PC-3 (cell line): Measurements from ENCODE around the gene MCTS1. TPM values are rescaled to one million over a fixed set of nuclear protein-coding genes. Genes with fewer than 3 reads are reported as not detected.

Experiments used
- ATAC-seq: fragments of 200-7000 bp; cut with Tn5 transposase; 2 replicates; pipeline ENCODE4 v1.9.1; 2020; ENCODE audit warnings: mild to moderate bottlenecking, moderate library complexity
- BruUV-seq: library from RNA; stranded (reverse); fragments of 400-500 nt; replicated peaks from 2 replicates; lab custom pipeline; 2021; lab: Mats Ljungman, UMichigan
- CTCF ChIA-PET: fragments of 300-600 bp; sonication (Branson Sonifier 250); formaldehyde crosslinking; loops from one replicate; lab custom pipeline; 2022; ENCODE audit warnings: antibody characterized with exemption; lab: Charles Lee
- POLR2A ChIA-PET: fragments of 300-600 bp; sonication (Branson Sonifier 250); formaldehyde crosslinking; loops from one replicate; lab custom pipeline; 2022; ENCODE audit warnings: antibody characterized with exemption; ENCODE audit not compliant: unreplicated experiment; lab: Charles Lee
- DNase-seq: peaks from one replicate; pipeline ENCODE4 v3.0.0-alpha.2; 2015
- H2AFZ ChIP-seq: fragments of 300-600 bp; sonication (generic); 2 replicates; pipeline ENCODE4 v1.6.0; 2016; ENCODE audit warnings: antibody characterized with exemption, low read length
- H3F3A ChIP-seq: fragments of 300-600 bp; sonication (generic); one replicate; pipeline ENCODE4 v1.6.0; 2017; ENCODE audit warnings: antibody characterized with exemption, low read length, control low read depth, mild to moderate bottlenecking; ENCODE audit not compliant: unreplicated experiment
- H3K27ac ChIP-seq: fragments of 300-600 bp; sonication (generic); 2 replicates; pipeline ENCODE4 v1.5.1; 2016; ENCODE audit warnings: mild to moderate bottlenecking, low read length
- H3K27me3 ChIP-seq: fragments of 300-600 bp; sonication (generic); 2 replicates; pipeline ENCODE4 v1.6.1; 2016; ENCODE audit warnings: low read length, mixed read lengths
- H3K36me3 ChIP-seq: fragments of 300-600 bp; sonication (generic); 2 replicates; pipeline ENCODE4 v1.6.1; 2016; ENCODE audit warnings: low read depth, mixed run types, low read length, mixed read lengths
- H3K4me1 ChIP-seq: fragments of 300-600 bp; sonication (generic); 2 replicates; pipeline ENCODE4 v1.5.1; 2016; ENCODE audit warnings: low read length; ENCODE audit not compliant: insufficient read depth
- H3K4me2 ChIP-seq: fragments of 300-600 bp; sonication (generic); 2 replicates; pipeline ENCODE4 v1.6.0; 2016; ENCODE audit warnings: low read length
- H3K4me3 ChIP-seq: fragments of 300-600 bp; sonication (generic); 2 replicates; pipeline ENCODE4 v1.5.1; 2016; ENCODE audit warnings: mild to moderate bottlenecking, low read length, mixed read lengths
- H3K79me2 ChIP-seq: fragments of 300-600 bp; sonication (generic); 2 replicates; pipeline ENCODE4 v1.6.1; 2017; ENCODE audit warnings: low read length, mixed read lengths
- H3K9ac ChIP-seq: fragments of 300-600 bp; sonication (generic); 2 replicates; pipeline ENCODE4 v1.6.0; 2016; ENCODE audit warnings: mild to moderate bottlenecking, low read length
- H3K9me2 ChIP-seq: fragments of 300-600 bp; sonication (generic); replicated peaks from 2 replicates; pipeline ENCODE4 v1.6.1; 2016; ENCODE audit warnings: mixed run types, low read length, mixed read lengths
- H3K9me3 ChIP-seq: fragments of 300-600 bp; sonication (generic); 2 replicates; pipeline ENCODE4 v1.6.1; 2016; ENCODE audit warnings: low read length, mixed read lengths
- H4K20me1 ChIP-seq: fragments of 300-600 bp; sonication (generic); 2 replicates; pipeline ENCODE4 v1.6.1; 2016; ENCODE audit warnings: low read length, mixed read lengths
- EZH2 ChIP-seq: fragments of 300-600 bp; sonication (generic); IDR thresholded peaks from one replicate; pipeline ENCODE4 v1.6.1; 2017; ENCODE audit warnings: antibody characterized with exemption, mild to moderate bottlenecking, low read length; ENCODE audit not compliant: unreplicated experiment
- EZH2phosphoT487 ChIP-seq: fragments of 300-600 bp; sonication (generic); IDR thresholded peaks from 2 replicates; pipeline ENCODE4 v1.6.1; 2018; ENCODE audit warnings: mild to moderate bottlenecking, antibody characterized with exemption, low read length, borderline replicate concordance
- intact Hi-C: fragments of 100-400 bp; cut with micrococcal nuclease; formaldehyde crosslinking; loops from 2 replicates; pipeline ENCODE4 v1.9.0; 2023
- total RNA-seq: library from RNA; depleted of rRNA; stranded (reverse); fragments of >200 nt; gene quantifications from 2 replicates; pipeline ENCODE4 v1.2.3, GENCODE V29; 2014; rRNA removed
- TF ChIP-seq, protein P1 (sequence below): fragments of 300-600 bp; sonication (generic); conservative IDR thresholded peaks from 2 replicates; pipeline ENCODE4 v1.5.1; 2017; ENCODE audit warnings: antibody characterized with exemption, low read depth, mild to moderate bottlenecking, low read length

The MCTS1 gene
- total RNA-seq, 1 experiment from 2014 or later: 83.7 TPM

DNA sequence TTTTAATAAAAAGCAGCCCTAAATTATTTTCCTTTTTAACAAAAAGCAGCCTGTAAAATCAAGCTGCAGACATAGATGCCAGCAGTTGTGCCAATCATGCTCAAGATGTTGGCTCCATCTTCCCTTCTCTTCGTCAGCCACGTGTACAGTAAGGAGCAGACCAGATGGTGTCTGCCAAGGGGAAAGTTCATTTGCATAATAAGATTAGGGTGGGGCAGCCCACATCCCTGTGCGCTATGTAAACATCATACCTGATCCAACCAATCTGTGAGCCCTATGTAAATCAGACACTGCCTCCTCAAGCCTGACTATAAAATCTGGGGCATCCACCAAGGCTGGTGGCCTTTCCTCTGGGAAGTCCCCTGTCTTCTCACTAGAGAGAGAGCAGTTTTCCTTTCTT, 49.1 kb downstream of the MCTS1 start:
- no peak for ATAC-seq
- Histone ChIP-seq H3K9me3 (no peaks in the 10 kb centered on the region), H3K9me2 (no peaks in the 10 kb centered on the region), H3K4me2 (no peak overlapping the region), H3F3A (no peaks in the 10 kb centered on the region), H3K4me1 (peaks cover 9% of the 10 kb centered on the region), H3K79me2 (no peaks in the 10 kb centered on the region), H3K27ac (no peak overlapping the region), H3K36me3 (no peaks in the 10 kb centered on the region), H3K27me3 (no peaks in the 10 kb centered on the region), H3K4me3 (no peak overlapping the region), H3K9ac (no peak overlapping the region), H2AFZ (no peak overlapping the region), H4K20me1 (no peaks in the 10 kb centered on the region)
- no peak for DNase-seq
- BruUV-seq: no TSS peak
- intact Hi-C loops: no loop called here
- ChIA-PET CTCF (no interaction called here), POLR2A (no interaction called here)
- TF ChIP-seq, protein P1, sequence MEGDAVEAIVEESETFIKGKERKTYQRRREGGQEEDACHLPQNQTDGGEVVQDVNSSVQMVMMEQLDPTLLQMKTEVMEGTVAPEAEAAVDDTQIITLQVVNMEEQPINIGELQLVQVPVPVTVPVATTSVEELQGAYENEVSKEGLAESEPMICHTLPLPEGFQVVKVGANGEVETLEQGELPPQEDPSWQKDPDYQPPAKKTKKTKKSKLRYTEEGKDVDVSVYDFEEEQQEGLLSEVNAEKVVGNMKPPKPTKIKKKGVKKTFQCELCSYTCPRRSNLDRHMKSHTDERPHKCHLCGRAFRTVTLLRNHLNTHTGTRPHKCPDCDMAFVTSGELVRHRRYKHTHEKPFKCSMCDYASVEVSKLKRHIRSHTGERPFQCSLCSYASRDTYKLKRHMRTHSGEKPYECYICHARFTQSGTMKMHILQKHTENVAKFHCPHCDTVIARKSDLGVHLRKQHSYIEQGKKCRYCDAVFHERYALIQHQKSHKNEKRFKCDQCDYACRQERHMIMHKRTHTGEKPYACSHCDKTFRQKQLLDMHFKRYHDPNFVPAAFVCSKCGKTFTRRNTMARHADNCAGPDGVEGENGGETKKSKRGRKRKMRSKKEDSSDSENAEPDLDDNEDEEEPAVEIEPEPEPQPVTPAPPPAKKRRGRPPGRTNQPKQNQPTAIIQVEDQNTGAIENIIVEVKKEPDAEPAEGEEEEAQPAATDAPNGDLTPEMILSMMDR: no peak
- no peak for TF ChIP-seq EZH2phosphoT487
- no peak for TF ChIP-seq EZH2

GRCh38 chrX:120660637-120661036, 56.7 kb downstream of the MCTS1 start:
- H3K36me3 ChIP-seq: no peaks in the 10 kb centered on the region
- intact Hi-C loops: loop anchor here (1.0 to 5.0 kb wide), 2 partner anchors 108 to 162 kb away; no protein-coding TSS in a partner anchor
- TF ChIP-seq, protein P1: no peak
- no peak for TF ChIP-seq EZH2phosphoT487
- no peak for TF ChIP-seq EZH2
- no peaks in the 10 kb centered on the region for H3K9me2 ChIP-seq
- H3K79me2 ChIP-seq: no peaks in the 10 kb centered on the region
- no peaks in the 10 kb centered on the region for H3K9me3 ChIP-seq
- ChIA-PET POLR2A (interaction anchor here (0.5 to 0.6 kb wide), 4 partner anchors 63 to 696 kb away, joined by 3 to 8 read pairs (median 6); no protein-coding TSS in a partner anchor), CTCF (no interaction called here)
- H3K27ac ChIP-seq: peak overlapping the region; percentile 72
- peak overlapping the region; percentile 15; the same call in 1 of the 2 replicates for H3K9ac ChIP-seq
- H3K4me3 ChIP-seq: peak overlapping the region; percentile 16; the same call in 1 of the 2 replicates
- DNase-seq: peak; percentile 84
- H3K4me2 ChIP-seq: peak overlapping the region; percentile 64
- peak; percentile 95 for ATAC-seq
- no peaks in the 10 kb centered on the region for H3F3A ChIP-seq
- no TSS peak for BruUV-seq
- H2AFZ ChIP-seq: peak overlapping the region; percentile 54
- no peaks in the 10 kb centered on the region for H4K20me1 ChIP-seq
- H3K4me1 ChIP-seq: peaks cover 35% of the 10 kb centered on the region
- H3K27me3 ChIP-seq: no peaks in the 10 kb centered on the region

Other genes with a start within 250 kb of the MCTS1 start
- gene ATP1B4, start 242.0 kb upstream of the MCTS1 start, total RNA-seq: not detected in 2 replicates
- 51.5 and 53.8 TPM in 2 replicates for gene LAMP2, start 134.8 kb upstream of the MCTS1 start, total RNA-seq
- 38.1 and 47.6 TPM in 2 replicates for gene CUL4B, start 43.1 kb upstream of the MCTS1 start, total RNA-seq
- gene C1GALT1C1, start 26.0 kb downstream of the MCTS1 start, total RNA-seq: 33.3 and 37.2 TPM in 2 replicates